Muscle layer of duodenum (tissue), 2 donors: ENCODE measurements around the gene LNP1.
A peak's percentile ranks its signal among the peaks of the same experiment; 100 is the strongest.

ENCODE experiments used
- H3K27ac ChIP-seq: one replicate; pipeline ENCODE4 v1.7.0; 2013; ENCODE audit warnings: mild to moderate bottlenecking, low read length
- H3K27me3 ChIP-seq: one replicate; pipeline ENCODE4 v1.7.0; 2013; ENCODE audit warnings: low read depth, mild to moderate bottlenecking, control low read depth, low read length
- H3K36me3 ChIP-seq, 2 donors: one replicate each; pipeline ENCODE4 v1.7.0; 2013; ENCODE audit warnings: low read length in 2 of 2, control low read depth in 1 of 2, mild to moderate bottlenecking in 1 of 2; ENCODE audit not compliant: insufficient read depth in 2 of 2, control insufficient read depth in 1 of 2
- H3K4me1 ChIP-seq, 2 donors: one replicate each; pipeline ENCODE4 v1.7.0; 2013; ENCODE audit warnings: low read length in 2 of 2, mild to moderate bottlenecking in 2 of 2, control low read depth in 1 of 2, moderate library complexity in 1 of 2; ENCODE audit not compliant: insufficient read depth in 2 of 2, control insufficient read depth in 1 of 2
- H3K4me3 ChIP-seq, 2 donors: one replicate each; pipeline ENCODE4 v1.7.0; 2013; ENCODE audit warnings: low read length in 2 of 2, low read depth in 1 of 2, mild to moderate bottlenecking in 1 of 2
- H3K9me3 ChIP-seq, 2 donors: one replicate each; pipeline ENCODE4 v1.7.0; 2013; ENCODE audit warnings: low read length in 2 of 2, control low read depth in 1 of 2, mild to moderate bottlenecking in 1 of 2; ENCODE audit not compliant: control insufficient read depth in 1 of 2
- donor health status: healthy.

LNP1 gene

GRCh38 chr3:100401674-100402041, 319 bp downstream of the LNP1 start:
- Histone ChIP-seq H3K4me3 (peak overlapping the region; percentile 76 to 95), H3K27ac (peak overlapping the region; percentile 91), H3K9me3 (no peaks in the 10 kb centered on the region), H3K27me3 (no peaks in the 10 kb centered on the region), H3K36me3 (peaks cover 0 to 4% of the 10 kb centered on the region in 2 donors), H3K4me1 (peaks cover 15 to 33% of the 10 kb centered on the region in 2 donors)

DNA sequence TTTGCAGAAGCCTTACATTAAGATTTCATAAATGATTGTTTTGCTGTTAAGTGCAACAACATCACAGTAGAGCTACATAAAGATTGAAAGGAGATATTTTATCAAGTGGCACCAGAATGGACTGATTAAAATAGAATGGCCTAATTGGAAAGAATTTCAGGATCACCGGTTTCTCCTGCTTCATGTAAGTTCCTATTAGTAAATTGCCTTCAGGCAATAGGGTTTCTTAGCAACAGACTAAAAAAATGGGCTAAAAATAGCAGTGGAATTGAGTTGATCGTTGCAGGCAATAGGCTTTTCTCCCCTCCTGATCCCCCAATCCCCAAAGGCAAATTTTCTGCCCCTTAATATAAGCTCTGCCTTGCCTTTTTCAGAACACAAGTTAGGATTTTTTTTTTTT, 917 bp downstream of the LNP1 start:
- H3K36me3 ChIP-seq = peaks cover 0 to 4% of the 10 kb centered on the region in 2 donors
- H3K4me3 ChIP-seq = peak overlapping the region; percentile 76 to 95
- peaks cover 4 to 5% of the 10 kb centered on the region in 2 donors for H3K9me3 ChIP-seq
- peak overlapping the region; percentile 91 for H3K27ac ChIP-seq
- no peaks in the 10 kb centered on the region for H3K27me3 ChIP-seq
- H3K4me1 ChIP-seq = peaks cover 15 to 33% of the 10 kb centered on the region in 2 donors

DNA sequence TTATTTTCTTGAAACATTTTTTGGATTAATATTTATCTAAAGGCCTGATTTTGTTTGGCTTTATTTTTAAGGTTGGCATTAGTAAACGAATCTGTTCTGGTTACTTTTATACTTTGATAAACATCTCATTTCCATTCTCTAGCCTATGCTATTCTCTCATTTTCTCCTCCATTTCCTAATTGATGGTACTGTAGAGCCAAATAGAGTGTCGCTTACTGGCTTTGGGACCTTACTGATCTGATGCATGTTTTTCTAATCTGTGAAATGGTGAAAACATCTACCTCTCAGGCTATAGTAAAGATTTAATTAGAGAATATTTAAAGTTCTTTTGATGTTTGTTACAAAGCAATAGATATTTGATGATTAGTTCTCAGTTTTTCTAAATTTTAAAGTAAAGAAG, 1.6 kb downstream of the LNP1 start:
- peaks cover 5 to 8% of the 10 kb centered on the region in 2 donors for H3K9me3 ChIP-seq
- peaks cover 15 to 32% of the 10 kb centered on the region in 2 donors for H3K4me1 ChIP-seq
- H3K4me3 ChIP-seq = peak overlapping the region; percentile 76 to 95
- H3K27me3 ChIP-seq = no peaks in the 10 kb centered on the region
- H3K27ac ChIP-seq = no peak overlapping the region
- H3K36me3 ChIP-seq = peaks cover 0 to 4% of the 10 kb centered on the region in 2 donors

DNA sequence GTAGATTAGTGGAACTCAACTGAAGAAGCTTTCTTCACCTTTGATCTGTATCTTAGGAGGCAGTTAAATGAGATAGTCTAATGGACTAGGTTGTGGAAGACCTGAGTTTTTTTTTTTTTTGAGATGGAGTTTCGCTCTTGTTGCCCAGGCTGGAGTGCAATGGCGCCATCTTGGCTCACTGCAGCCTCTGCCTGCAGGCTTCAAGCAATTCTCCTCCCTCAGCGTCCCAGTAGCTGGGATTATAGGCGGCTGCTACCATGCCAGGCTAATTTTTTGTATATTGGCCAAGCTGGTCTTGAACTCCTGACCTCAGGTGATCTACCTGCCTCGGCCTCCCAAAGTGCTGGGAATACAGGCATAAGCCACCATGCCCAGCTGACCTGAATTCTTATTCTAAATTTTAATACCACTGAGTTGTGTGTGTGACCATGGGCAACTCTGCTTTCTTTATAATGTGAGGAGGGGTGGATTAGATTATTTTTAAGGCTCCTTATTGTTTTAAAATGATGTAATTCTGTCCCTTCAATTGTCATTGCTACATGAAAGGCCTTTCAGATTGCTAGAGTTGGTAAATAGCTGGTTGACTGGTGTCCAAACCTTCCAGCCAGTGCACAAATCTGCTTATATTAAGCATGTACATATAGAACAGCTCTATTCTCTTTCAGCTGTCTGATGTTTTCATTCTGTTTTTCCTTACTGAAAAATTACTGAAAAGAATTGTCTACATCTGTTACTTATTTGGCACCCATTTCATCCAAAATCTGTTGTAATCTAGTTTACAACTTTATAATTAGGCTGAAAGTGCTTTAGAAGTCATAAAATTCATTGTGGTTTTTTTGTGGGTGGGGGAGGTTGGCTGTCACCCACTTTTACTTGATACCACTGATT, 2.3 kb downstream of the LNP1 start:
- peak overlapping the region; percentile 76 to 95 for H3K4me3 ChIP-seq
- H3K36me3 ChIP-seq = peaks cover 0 to 10% of the 10 kb centered on the region in 2 donors
- no peak overlapping the region for H3K27ac ChIP-seq
- H3K4me1 ChIP-seq = peaks cover 15 to 29% of the 10 kb centered on the region in 2 donors
- H3K27me3 ChIP-seq = no peaks in the 10 kb centered on the region
- peaks cover 5 to 11% of the 10 kb centered on the region in 2 donors for H3K9me3 ChIP-seq

GRCh38 chr3:100404250-100404548, 2.9 kb downstream of the LNP1 start:
- H3K4me1 ChIP-seq = peaks cover 14 to 24% of the 10 kb centered on the region in 2 donors

GRCh38 chr3:100407164-100407563, 5.8 kb downstream of the LNP1 start:
- Histone ChIP-seq H3K27me3 (no peaks in the 10 kb centered on the region), H3K27ac (no peak overlapping the region), H3K9me3 (peaks cover 5 to 17% of the 10 kb centered on the region in 2 donors), H3K36me3 (peaks cover 0 to 18% of the 10 kb centered on the region in 2 donors), H3K4me3 (no peak overlapping the region), H3K4me1 (peaks cover 6 to 16% of the 10 kb centered on the region in 2 donors)

More at GRCh38 chr3:100404250-100404548, 2.9 kb downstream of the LNP1 start:
- Histone ChIP-seq H3K27me3 (no peaks in the 10 kb centered on the region), H3K36me3 (peaks cover 0 to 10% of the 10 kb centered on the region in 2 donors), H3K27ac (no peak overlapping the region), H3K9me3 (peaks cover 5 to 13% of the 10 kb centered on the region in 2 donors), H3K4me3 (no peak overlapping the region)

DNA sequence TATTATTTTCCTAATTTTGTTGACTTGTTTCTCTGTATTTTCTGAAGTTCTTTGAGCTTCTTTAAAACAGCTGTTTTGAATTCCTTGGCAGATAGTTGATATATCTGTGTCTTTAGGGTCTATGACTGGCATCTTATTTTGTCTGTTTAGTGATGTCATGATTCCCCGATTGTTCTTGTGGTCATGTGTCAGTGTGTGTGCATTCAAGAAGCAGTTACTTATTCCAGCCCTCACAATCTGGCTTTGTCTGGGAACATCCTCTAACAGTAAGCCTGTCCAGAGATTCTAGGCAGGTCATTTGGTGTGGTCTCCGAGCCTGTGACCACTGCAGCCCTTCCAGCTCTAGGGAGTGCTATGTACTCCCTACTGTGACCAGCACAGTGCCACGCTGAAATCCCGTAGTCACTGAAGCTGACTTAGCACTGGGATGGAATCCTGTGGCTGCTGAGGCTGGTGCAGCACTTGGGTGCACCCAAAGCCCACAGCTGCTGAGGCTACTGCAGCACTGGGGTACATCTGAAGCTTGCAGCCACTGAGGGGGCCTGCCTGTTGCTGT, 6.7 kb downstream of the LNP1 start:
- Histone ChIP-seq H3K27me3 (no peaks in the 10 kb centered on the region), H3K4me3 (no peak overlapping the region), H3K9me3 (peaks cover 5 to 17% of the 10 kb centered on the region in 2 donors), H3K36me3 (peaks cover 0 to 18% of the 10 kb centered on the region in 2 donors), H3K4me1 (peaks cover 2 to 7% of the 10 kb centered on the region in 2 donors), H3K27ac (no peak overlapping the region)

GRCh38 chr3:100411091-100411982, 10.0 kb downstream of the LNP1 start:
- H3K4me1 ChIP-seq = no peaks in the 10 kb centered on the region
- no peak overlapping the region for H3K27ac ChIP-seq
- peaks cover 5 to 17% of the 10 kb centered on the region in 2 donors for H3K9me3 ChIP-seq
- no peaks in the 10 kb centered on the region for H3K27me3 ChIP-seq
- H3K36me3 ChIP-seq = peaks cover 0 to 18% of the 10 kb centered on the region in 2 donors
- H3K4me3 ChIP-seq = no peak overlapping the region

DNA sequence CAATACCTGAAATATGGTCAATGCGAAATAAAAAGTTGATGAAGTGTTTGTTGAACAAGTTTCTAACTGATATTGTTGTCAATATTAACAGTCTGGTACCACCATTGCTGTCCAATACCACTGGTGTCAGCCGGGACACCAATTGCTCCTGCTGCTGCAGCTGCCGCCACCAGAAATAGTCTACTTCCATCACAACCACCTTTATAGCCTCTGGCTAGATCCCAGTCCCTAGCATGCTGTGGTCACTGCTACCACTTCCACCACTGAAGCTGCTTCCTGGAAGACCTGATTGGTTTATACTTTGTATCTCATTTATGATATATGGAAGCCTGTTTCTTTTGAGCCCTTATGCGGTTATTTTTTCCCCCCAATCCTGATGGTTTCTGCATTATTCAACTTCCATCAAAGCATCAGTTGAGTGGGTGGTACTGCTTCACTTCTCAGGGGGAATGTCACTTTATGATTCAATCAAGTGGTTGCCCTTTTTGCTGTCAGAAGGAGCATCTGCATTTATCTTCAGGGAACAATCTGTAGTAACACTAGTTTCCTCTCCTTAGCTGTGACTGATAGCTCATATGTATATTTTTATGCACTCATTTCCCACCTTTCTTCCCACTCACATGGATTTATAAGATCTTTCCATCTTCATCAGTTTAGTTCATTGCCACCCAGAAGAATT, 11.7 kb downstream of the LNP1 start:
- Histone ChIP-seq H3K4me3 (no peak overlapping the region), H3K27me3 (no peaks in the 10 kb centered on the region), H3K4me1 (no peaks in the 10 kb centered on the region), H3K27ac (no peak overlapping the region), H3K9me3 (peaks cover 0 to 8% of the 10 kb centered on the region in 2 donors), H3K36me3 (peaks cover 0 to 17% of the 10 kb centered on the region in 2 donors)

- Histone ChIP-seq H3K4me1 (no peaks in the 10 kb centered on the region), H3K27me3 (no peaks in the 10 kb centered on the region), H3K27ac (no peak overlapping the region), H3K36me3 (peaks cover 0 to 12% of the 10 kb centered on the region in 2 donors), H3K4me3 (no peak overlapping the region), H3K9me3 (peaks cover 0 to 6% of the 10 kb centered on the region in 2 donors)
These were observed 12.3 kb downstream of the LNP1 start for GRCh38 chr3:100413613-100414012.
